K562 (cell line): ENCODE measurements around the gene UBA1. TPM values are rescaled to one million over a fixed set of nuclear protein-coding genes. Genes with fewer than 3 reads are reported as not detected.

ENCODE experiments used
- ATAC-seq: fragments of 200-7000 bp; cut with Tn5 transposase; 3 replicates; pipeline ENCODE4 v1.9.1; 2020; ENCODE audit warnings: moderate library complexity
- Bru-seq: library from RNA; stranded (reverse); fragments of 400-500 nt; gene quantifications from one replicate; lab custom pipeline; 2021; lab: Mats Ljungman, UMichigan
- BruChase-seq, 2 experiments: library from RNA; stranded (reverse); fragments of 400-500 nt; gene quantifications; one replicate each; lab custom pipeline; 2021; lab: Mats Ljungman, UMichigan
- BruUV-seq: library from RNA; stranded (reverse); fragments of 400-500 nt; replicated peaks from 2 replicates; lab custom pipeline; 2021; lab: Mats Ljungman, UMichigan
- CTCF ChIA-PET: fragments of 300-600 bp; formaldehyde crosslinking; extraction: SDS; loops from one replicate; lab custom pipeline; 2021; ENCODE audit warnings: low intra/inter-chr PET ratio; lab: Yijun Ruan, JAX
- POLR2A ChIA-PET: fragments of 300-600, 350-650 bp; sonication (Branson Sonifier 250); formaldehyde crosslinking; extraction: SDS; loops from one replicate; lab custom pipeline; 2021; ENCODE audit warnings: antibody characterized with exemption, inconsistent platforms; lab: Yijun Ruan, JAX
- DNase-seq, 4 experiments: peaks; one replicate each; pipeline versions ENCODE4 v3.0.0 to v3.0.0-alpha.2; 2011 to 2018; ENCODE audit warnings: low spot score in 3 of 4, mixed read lengths in 3 of 4; ENCODE audit errors: extremely low read depth in 1 of 4
- FAIRE-seq: peaks from 2 replicates; lab custom pipeline; 2011; peaks lifted over from hg19 to GRCh38; lab: Jason Lieb, UNC
- H2AFZ ChIP-seq: 2 replicates; pipeline ENCODE4 v1.6.0; 2011; ENCODE audit warnings: low read depth, low read length, control low read depth, inconsistent platforms
- H3K27ac ChIP-seq: fragments of 200-600 bp; 3 replicates; pipeline ENCODE4 v1.8.0; 2011; ENCODE audit warnings: low read depth, mild to moderate bottlenecking, control low read depth, inconsistent platforms, low read length, moderate library complexity, mixed read lengths; ENCODE audit errors: extremely low read depth
- H3K27me3 ChIP-seq, 2 experiments: fragments of 300-600 bp in 1 of 2; 2 replicates in 1 of 2; 3 replicates in 1 of 2; pipeline versions ENCODE4 v1.6.0 to v1.8.0; 2011; ENCODE audit warnings: inconsistent platforms in 2 of 2, low read length in 2 of 2, mild to moderate bottlenecking in 1 of 2, mixed read lengths in 1 of 2, moderate library complexity in 1 of 2; ENCODE audit not compliant: control insufficient read depth in 2 of 2, insufficient read depth in 2 of 2
- H3K36me3 ChIP-seq: fragments of 300-600 bp; 3 replicates; pipeline ENCODE4 v1.8.0; 2011; ENCODE audit warnings: mild to moderate bottlenecking, low read length, inconsistent platforms; ENCODE audit not compliant: control insufficient read depth, insufficient read depth
- H3K4me1 ChIP-seq, 2 experiments: fragments of 200-600 bp in 1 of 2; replicated peaks in 1 of 2; 2 replicates in 1 of 2; 3 replicates in 1 of 2; pipeline versions ENCODE4 v1.5.1 to v1.8.0; 2011; ENCODE audit warnings: inconsistent platforms in 2 of 2, low read length in 2 of 2, mild to moderate bottlenecking in 1 of 2, mixed read lengths in 1 of 2, moderate library complexity in 1 of 2; ENCODE audit not compliant: control insufficient read depth in 2 of 2, insufficient read depth in 2 of 2
- H3K4me2 ChIP-seq: 2 replicates; pipeline ENCODE4 v1.6.1; 2011; ENCODE audit warnings: low read length, control low read depth, inconsistent platforms, mixed read lengths; ENCODE audit not compliant: insufficient read depth
- H3K4me3 ChIP-seq: fragments of 200-600 bp; sonication (generic), shearing (Covaris generic); 2 replicates; pipeline ENCODE4 v1.5.1; 2016; ENCODE audit warnings: control low read depth, inconsistent platforms
- H3K79me2 ChIP-seq: fragments of 200-600 bp; 3 replicates; pipeline ENCODE4 v1.8.0; 2011; ENCODE audit warnings: low read length, inconsistent platforms; ENCODE audit not compliant: control insufficient read depth, insufficient read depth
- H3K9ac ChIP-seq, 2 experiments: 2 replicates each; pipeline versions ENCODE4 v1.6.0 to v1.6.1; 2011; ENCODE audit warnings: low read depth in 2 of 2, low read length in 2 of 2, control low read depth in 1 of 2, inconsistent platforms in 1 of 2, mild to moderate bottlenecking in 1 of 2, mixed read lengths in 1 of 2; ENCODE audit not compliant: insufficient read depth in 1 of 2
- H3K9me1 ChIP-seq: one replicate; pipeline ENCODE4 v1.6.0; 2011; ENCODE audit warnings: inconsistent platforms, mild to moderate bottlenecking, low read length, moderate library complexity; ENCODE audit not compliant: control insufficient read depth, insufficient read depth
- H3K9me3 ChIP-seq: replicated peaks from 2 replicates; pipeline ENCODE4 v1.5.1; 2011; ENCODE audit warnings: low read depth, low read length, inconsistent platforms; ENCODE audit not compliant: control insufficient read depth, insufficient read depth
- H4K20me1 ChIP-seq: replicated peaks from 2 replicates; pipeline ENCODE4 v1.6.1; 2011; ENCODE audit warnings: low read length, inconsistent platforms, mixed read lengths; ENCODE audit not compliant: control insufficient read depth, insufficient read depth
- EP400 ChIP-seq: fragments of 450-650 bp; IDR thresholded peaks from 2 replicates; pipeline ENCODE4 v1.6.1; 2017; ENCODE audit warnings: antibody characterized with exemption, mild to moderate bottlenecking, moderate library complexity
- RCOR1 ChIP-seq, 2 experiments: IDR thresholded peaks; 2 replicates each; pipeline ENCODE4 v1.6.1; 2012; ENCODE audit warnings: low read depth in 2 of 2, low read length in 2 of 2, borderline replicate concordance in 1 of 2, improper control_type of control experiment in 1 of 2
- RREB1 ChIP-seq: fragments of 250-450 bp; sonication (Bioruptor Pico); IDR thresholded peaks from 2 replicates; pipeline ENCODE4 v1.4.0; 2020
- ZBTB5 ChIP-seq: fragments of 450-650 bp; IDR thresholded peaks from 2 replicates; pipeline ENCODE4 v1.6.1; 2017; ENCODE audit warnings: antibody characterized with exemption
- ZNF217 ChIP-seq: sonication (generic); formaldehyde crosslinking; IDR thresholded peaks from 2 replicates; pipeline ENCODE4 v1.8.0; 2022; ENCODE audit warnings: mild to moderate bottlenecking, missing genetic modification reagents
- WGBS: fragments of 100-300 bp; shearing (Covaris generic); methylation state at CpG from one replicate; pipeline ENCODE4 v1.1.6; 2016; ENCODE audit warnings: low coverage, mixed read lengths; ENCODE audit not compliant: insufficient coverage; ENCODE audit errors: missing lambda C conversion rate; 5-methylcytosine and 5-hydroxymethylcytosine counted together
- in situ Hi-C: fragments of 300-500 bp; cut with MboI; formaldehyde crosslinking; loops from 4 replicates; pipeline ENCODE4 v1.15.0; 2018; ENCODE audit warnings: inconsistent platforms, mixed read lengths
- intact Hi-C: fragments of 100-400 bp; cut with micrococcal nuclease; formaldehyde crosslinking; loops from 2 replicates; pipeline ENCODE4 v1.14.2; 2022
- long read RNA-seq, 3 experiments: library from polyadenylated mRNA in 2 of 3; library from RNA in 1 of 3; unstranded in 2 of 3; stranded (forward) in 1 of 3; transcript quantifications; one replicate each; pipeline ENCODE4 v2.0.0, GENCODE V29; 2019 to 2022
- polyA minus RNA-seq, 3 experiments: library from RNA; depleted of rRNA, polyadenylated mRNA; stranded (reverse); fragments of >200 nt; gene quantifications; 2 replicates each; pipeline ENCODE4 v1.2.3, GENCODE V29; 2011
- polyA plus RNA-seq, 8 experiments: library from polyadenylated mRNA; depleted of rRNA in 4 of 8; stranded (reverse) in 5 of 8; unstranded in 3 of 8; fragments of >200 nt; fragmentation: Nextera tagmentation in 2 of 8; fragmentation: Illumina TruSeq in 1 of 8; extraction: Ambion mirVana in 2 of 8; extraction: Trizol in 1 of 8; gene quantifications; 2 replicates each; pipeline versions ENCODE4 v1.2.1 to v1.2.3, GENCODE V29; 2011 to 2014; ENCODE audit warnings: inconsistent platforms in 1 of 8, missing spikeins in 1 of 8
- total RNA-seq, 7 experiments: library from RNA; depleted of rRNA in 6 of 7; stranded (reverse); fragments of >200 nt in 6 of 7; fragmentation: Illumina TruSeq in 2 of 7; extraction: Trizol in 2 of 7; gene quantifications; 2 replicates each; pipeline versions ENCODE4 v1.2.1 to v1.2.3, GENCODE V29; 2011 to 2021; ENCODE audit warnings: low replicate concordance in 1 of 7

Gene UBA1
- total RNA-seq (2011; cell fraction: chromatin; rRNA removed; ENCODE audit: low replicate concordance), result 100 and 166 TPM in 2 replicates
- total RNA-seq (2011; cell fraction: nucleolus; rRNA removed), result 84.0 and 85.6 TPM in 2 replicates
- total RNA-seq (2011; cell fraction: nucleoplasm; rRNA removed), result 103 and 130 TPM in 2 replicates
- 96.0 and 125 TPM in 2 replicates for total RNA-seq (2014; rRNA removed)
- total RNA-seq (2014; rRNA removed; fragmentation: Illumina TruSeq; extraction: Trizol), result 28.0 and 32.5 TPM in 2 replicates
- 52.2 and 57.8 TPM in 2 replicates for total RNA-seq (2015; rRNA removed; fragmentation: Illumina TruSeq; extraction: Trizol)
- 174 TPM in 2 replicates for total RNA-seq (2021)
- 93.6 and 129 TPM in 2 replicates for polyA plus RNA-seq (2011; rRNA removed)
- polyA plus RNA-seq (2011; cell fraction: cytosol; rRNA removed), result 107 and 204 TPM in 2 replicates
- 107 and 144 TPM in 2 replicates for polyA plus RNA-seq (2011; cell fraction: nucleus; rRNA removed)
- polyA plus RNA-seq (2012), result 139 and 174 TPM in 2 replicates
- 130 and 136 TPM in 2 replicates for polyA plus RNA-seq (2014; fragmentation: Illumina TruSeq; extraction: Trizol)
- polyA plus RNA-seq (2014; fragmentation: Nextera tagmentation; extraction: Ambion mirVana), result 10 to 100 TPM; 32.0 to 40.1 TPM
- 103 and 109 TPM in 2 replicates for polyA plus RNA-seq (2014; rRNA removed)
- polyA minus RNA-seq (2011; rRNA and poly(A)+ RNA removed), result 91.5 and 109 TPM in 2 replicates
- polyA minus RNA-seq (2011; cell fraction: cytosol; rRNA and poly(A)+ RNA removed), result 93.2 and 101 TPM in 2 replicates
- polyA minus RNA-seq (2011; cell fraction: nucleus; rRNA and poly(A)+ RNA removed), result 27.5 and 38.9 TPM in 2 replicates
- Bru-seq, nascent RNA, result percentile 79 among the genes with signal in this experiment
- BruChase-seq, experiment 1, labeled RNA remaining after a 2-hour chase, result percentile 79 among the genes with signal in this experiment
- BruChase-seq, experiment 2, labeled RNA remaining after a 6-hour chase, result percentile 86 among the genes with signal in this experiment
- long read RNA-seq, experiment 1, transcript UBA1-203 (26 exons, 3,466 nt), result minor isoform, 21 of 460 reads
- long read RNA-seq, experiment 1, transcript UBA1-201 (26 exons, 3,559 nt), result major isoform, 79 of 460 reads
- long read RNA-seq, experiment 1, partial matches to known transcripts, result 340 of 460 reads
- long read RNA-seq, experiment 1, other reads (novel, unspliced or antisense), result 16 of 460 reads
- long read RNA-seq, experiment 2, transcript UBA1-203 (26 exons, 3,466 nt), result minor isoform, 20 of 219 reads
- long read RNA-seq, experiment 2, transcript UBA1-201 (26 exons, 3,559 nt), result major isoform, 62 of 219 reads
- long read RNA-seq, experiment 2, partial matches to known transcripts, result 75 of 219 reads
- long read RNA-seq, experiment 2, other reads (novel, unspliced or antisense), result 60 of 219 reads
- long read RNA-seq, experiment 3, transcript UBA1-203 (26 exons, 3,466 nt), result major isoform, 7 of 31 reads
- long read RNA-seq, experiment 3, transcript UBA1-201 (26 exons, 3,559 nt), result major isoform, 7 of 31 reads
- long read RNA-seq, experiment 3, partial matches to known transcripts, result 12 of 31 reads
- long read RNA-seq, experiment 3, other reads (novel, unspliced or antisense), result 5 of 31 reads

- Histone ChIP-seq H3K9me3 (no peaks in the 10 kb centered on the region), H3K4me3 (peak within 1 kb of the TSS; percentile 94), H3K9me1 (no peaks in the 10 kb centered on the region), H2AFZ (peak within 1 kb of the TSS; percentile 95), H3K27me3 (no peaks in the 10 kb centered on the region), H3K4me1 (peaks cover 6 to 23% of the 10 kb centered on the region in 2 experiments; a peak in 4 of 5 replicates), H3K36me3 (peaks cover 35% of the 10 kb centered on the region; the same call in 2 of the 3 replicates), H4K20me1 (peaks cover 17% of the 10 kb centered on the region), H3K27ac (peak within 1 kb of the TSS; percentile 94), H3K79me2 (peaks cover 46% of the 10 kb centered on the region), H3K4me2 (peak within 1 kb of the TSS; percentile 91), H3K9ac (peak within 1 kb of the TSS; percentile 93 to 96)
- DNase-seq (peak; percentile 83 to 96 (median 88)), FAIRE-seq (peak; percentile 99), ATAC-seq (peak; percentile 92)
- 1% methylated on average over 29 of the region's 50 CpGs for WGBS
- in situ Hi-C loops, result loop anchor here (10.0 kb wide), 2 partner anchors 191 to 331 kb away; no protein-coding TSS in a partner anchor
- CTCF ChIA-PET, result interaction anchor here (0.7 to 2.0 kb wide), 6 partner anchors 119 to 832 kb away, joined by 3 to 14 read pairs (median 4); no protein-coding TSS in a partner anchor
- intact Hi-C loops, result loop anchor here (1.0 to 10.0 kb wide), 5 partner anchors 119 to 834 kb away; no protein-coding TSS in a partner anchor
- no TSS peak for BruUV-seq
- POLR2A ChIA-PET, result interaction anchor here (0.8 to 1.6 kb wide), 2 partner anchors 24 to 124 kb away, joined by 3 to 4 read pairs; no protein-coding TSS in a partner anchor
- TF ChIP-seq ZNF217 (CRISPR knock-in tag) (no peak), RREB1 (no peak), EP400 (peak; percentile 83; the same call in 1 of the 2 replicates), RCOR1 (IDR thresholded peaks at IDR 0.05; ENCODE audit: borderline replicate concordance in 1 of 2, low read depth in 2 of 2, low read length in 2 of 2) (no peak), ZBTB5 (no peak)
Observed at GRCh38 chrX:47193475-47194193, at the start of gene UBA1. UBA1 (plus strand) TSS chrX:47193829; CDS start chrX:47198803, 4,974 bp downstream.
